Activated CD8-positive, alpha-beta T cell treated with anti-CD3 and anti-CD28 coated beads, Interleukin-2, amount 10 ng/mL, durations not matched to agents 7 days and 5 days (primary cell): ENCODE data around the gene S100A14. TPM values are rescaled to one million over a fixed set of nuclear protein-coding genes. Genes with fewer than 3 reads are reported as not detected.

Experiments used
- ATAC-seq: fragments of 150-1000 bp; cut with Tn5 transposase; one replicate; pipeline ENCODE4 v1.10.0; 2021; ENCODE audit warnings: moderate library complexity
- CTCF ChIA-PET: fragments of 350-600 bp; sonication (Branson Sonifier 250); formaldehyde crosslinking; loops from one replicate; lab custom pipeline; 2021; ENCODE audit warnings: antibody characterized with exemption; lab: Charles Lee
- POLR2A ChIA-PET: fragments of 350-600 bp; sonication (Branson Sonifier 250); formaldehyde crosslinking; loops from one replicate; lab custom pipeline; 2021; ENCODE audit warnings: antibody characterized with exemption; lab: Charles Lee
- DNase-seq: peaks from one replicate; pipeline ENCODE4 v3.0.0-alpha.2; 2020
- H3K27ac Mint-ChIP-seq: one replicate; pipeline ENCODE4 v1.8.0; 2021; ENCODE audit warnings: mild to moderate bottlenecking, mixed read lengths
- H3K27me3 Mint-ChIP-seq: one replicate; pipeline ENCODE4 v1.8.0; 2021; ENCODE audit warnings: low read depth, mixed read lengths
- H3K36me3 Mint-ChIP-seq: one replicate; pipeline ENCODE4 v1.8.0; 2021; ENCODE audit warnings: low read depth, mixed read lengths
- H3K4me1 Mint-ChIP-seq: one replicate; pipeline ENCODE4 v1.8.0; 2021; ENCODE audit warnings: low read depth, mixed read lengths
- H3K4me3 Mint-ChIP-seq: one replicate; pipeline ENCODE4 v1.8.0; 2021; ENCODE audit warnings: mild to moderate bottlenecking, mixed read lengths
- H3K9me3 Mint-ChIP-seq: one replicate; pipeline ENCODE4 v1.8.0; 2022; ENCODE audit warnings: mixed read lengths; ENCODE audit not compliant: insufficient read depth
- total RNA-seq, 2 experiments: library from RNA; stranded (reverse); gene quantifications; one replicate each; pipeline ENCODE4 v1.2.3, GENCODE V29; 2021

The S100A14 gene
- total RNA-seq, 2 experiments from 2014 or later: not detected

DNA sequence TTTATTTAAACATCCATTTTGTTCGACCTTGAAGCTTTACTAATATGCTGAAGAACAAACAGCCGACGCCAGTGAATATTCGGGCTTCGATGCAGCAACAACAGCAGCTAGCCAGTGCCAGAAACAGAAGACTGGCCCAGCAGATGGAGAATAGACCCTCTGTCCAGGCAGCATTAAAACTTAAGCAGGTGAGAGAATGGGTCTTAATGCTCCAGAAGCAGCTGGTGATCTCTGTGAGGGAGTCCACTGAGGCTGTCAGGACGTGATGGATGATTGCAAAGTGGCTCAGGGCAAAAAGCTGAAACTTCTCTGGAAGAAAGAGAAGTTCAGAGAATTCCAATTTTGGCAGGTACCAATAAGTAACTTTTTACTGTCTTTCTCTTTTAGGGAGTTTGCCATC is 22.1 kb upstream of the S100A14 start:
- Mint-ChIP-seq H3K27ac (no peak overlapping the region), H3K4me3 (no peak overlapping the region), H3K9me3 (no peaks in the 10 kb centered on the region), H3K36me3 (peaks cover 71% of the 10 kb centered on the region), H3K4me1 (peaks cover 30% of the 10 kb centered on the region), H3K27me3 (no peaks in the 10 kb centered on the region)
- ChIA-PET POLR2A (interaction anchor here (0.9 to 1.4 kb wide), 4 partner anchors 11 to 34 kb away, joined by 3 to 5 read pairs (median 3); no protein-coding TSS in a partner anchor), CTCF (interaction anchor here (1.6 to 2.3 kb wide), 4 partner anchors 11 to 349 kb away, joined by 6 to 9 read pairs (median 7); partner anchors contain the start of gene RAB13)
- ATAC-seq: no peak
- no peak for DNase-seq

DNA sequence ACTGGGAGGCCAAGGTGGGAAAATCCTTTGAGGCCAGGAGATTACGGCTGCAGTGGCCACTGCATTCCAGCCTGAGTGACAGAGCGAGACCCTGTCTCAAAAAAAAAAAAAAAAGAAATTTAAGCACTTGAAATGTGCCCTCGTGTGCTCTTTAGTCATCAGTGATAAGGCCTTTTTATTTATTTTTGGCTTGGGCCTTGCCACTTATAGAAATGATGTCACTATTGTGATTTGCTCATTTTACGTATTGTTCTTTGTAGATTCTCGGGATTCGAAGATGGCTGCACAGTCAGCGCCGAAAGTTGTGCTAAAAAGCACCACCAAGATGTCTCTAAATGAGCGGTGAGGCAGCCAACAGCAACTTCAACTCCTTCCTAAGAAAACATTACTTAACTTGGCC is 20.2 kb upstream of the S100A14 start:
- no peak for DNase-seq
- no peak overlapping the region for H3K4me3 Mint-ChIP-seq
- no peak for ATAC-seq
- POLR2A ChIA-PET: interaction anchor here (0.5 to 3.8 kb wide), 3 partner anchors 12 to 1169 kb away, joined by 4 to 33 read pairs (median 9); partner anchors contain the start of gene S100A6
- CTCF ChIA-PET: interaction anchor here (0.9 kb wide), 1 partner anchor 9 kb away, joined by 3 read pairs; no protein-coding TSS in a partner anchor
- no peak overlapping the region for H3K27ac Mint-ChIP-seq
- H3K36me3 Mint-ChIP-seq: peaks cover 58% of the 10 kb centered on the region
- H3K4me1 Mint-ChIP-seq: peaks cover 41% of the 10 kb centered on the region
- no peaks in the 10 kb centered on the region for H3K9me3 Mint-ChIP-seq
- H3K27me3 Mint-ChIP-seq: no peaks in the 10 kb centered on the region

DNA sequence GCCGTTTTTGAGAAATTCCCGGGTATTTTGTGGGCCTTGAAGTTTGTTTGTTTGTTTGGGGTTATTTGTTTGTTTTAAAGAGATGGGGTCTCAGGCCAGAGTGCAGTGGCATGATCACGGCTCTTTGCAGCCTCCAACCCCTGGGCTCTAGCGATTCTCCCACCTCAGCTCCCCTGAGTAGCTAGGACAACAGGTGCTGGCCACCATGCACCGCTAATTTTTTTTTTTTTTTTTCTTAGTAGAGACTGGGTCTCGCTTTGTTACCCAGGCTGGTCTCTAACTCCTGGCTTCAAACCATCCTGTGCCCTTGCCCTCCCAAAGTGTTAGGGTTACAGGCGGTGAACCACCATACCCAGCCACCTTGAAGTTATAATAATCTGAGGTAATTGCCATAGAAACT is 19.7 kb upstream of the S100A14 start:
- H3K9me3 Mint-ChIP-seq: no peaks in the 10 kb centered on the region
- H3K27me3 Mint-ChIP-seq: no peaks in the 10 kb centered on the region
- H3K4me1 Mint-ChIP-seq: peaks cover 39% of the 10 kb centered on the region
- peaks cover 53% of the 10 kb centered on the region for H3K36me3 Mint-ChIP-seq
- DNase-seq (no peak), ATAC-seq (no peak)
- CTCF ChIA-PET: interaction anchor here (1.8 kb wide), 2 partner anchors 8 to 127 kb away, joined by 5 to 13 read pairs; no protein-coding TSS in a partner anchor
- H3K4me3 Mint-ChIP-seq: peak overlapping the region; percentile 99
- POLR2A ChIA-PET: interaction anchor here (0.5 to 3.8 kb wide), 8 partner anchors 7 to 1169 kb away, joined by 4 to 33 read pairs (median 20); partner anchors contain the start of genes ILF2, S100A4, S100A6 and SNAPIN
- H3K27ac Mint-ChIP-seq: peak overlapping the region; percentile 63

DNA sequence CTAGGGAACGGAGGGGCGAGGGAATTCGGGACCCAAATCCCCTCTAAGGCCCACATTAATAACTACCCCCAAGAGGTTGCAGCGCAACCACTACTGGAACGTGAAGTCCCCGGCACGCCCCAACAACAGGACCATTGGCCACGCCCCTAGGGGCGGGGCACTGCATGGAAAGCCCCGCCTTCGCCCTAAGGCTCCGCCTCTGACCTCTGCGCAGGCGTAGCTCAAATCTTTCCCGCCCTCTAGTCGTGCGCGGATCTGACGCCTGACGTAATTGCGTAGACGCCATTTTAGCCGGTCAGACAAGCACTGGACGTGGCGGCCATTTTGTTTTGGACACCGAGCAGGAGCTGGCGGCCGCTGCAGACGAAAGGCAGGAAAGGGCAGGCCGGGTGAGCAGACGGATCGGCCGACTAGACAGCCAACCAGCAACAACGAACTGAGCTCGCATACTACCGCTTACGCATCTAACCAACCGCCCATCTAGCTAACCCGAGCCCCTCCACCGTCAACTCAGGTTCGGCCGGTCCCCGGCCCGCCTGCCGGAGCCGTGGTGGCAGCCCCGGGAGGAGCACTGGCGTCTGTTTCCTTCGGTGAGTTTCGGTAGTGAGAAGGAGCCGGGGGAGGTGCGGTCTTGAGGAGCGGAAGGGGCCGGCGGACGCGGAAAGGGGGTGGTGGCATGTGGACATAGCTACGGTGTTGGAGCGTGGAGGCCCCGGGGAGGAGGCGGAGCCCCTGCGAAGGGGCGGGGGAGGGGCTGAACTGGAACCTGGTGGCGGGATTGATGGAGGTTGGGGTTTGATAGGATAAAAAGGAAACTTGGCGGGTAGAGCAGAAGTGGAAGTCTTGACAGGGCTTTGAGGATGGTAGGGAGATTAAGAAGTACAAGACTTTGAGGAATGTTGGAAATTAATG is 17.9 kb upstream of the S100A14 start, which contains the start of gene CHTOP:
Gene CHTOP, plus strand, starts transcription at position 313 of the 912 bp plus-strand sequence. CDS start 2,523 bp downstream, outside the sequence.
- H3K27ac Mint-ChIP-seq: peak within 1 kb of the TSS; percentile 100
- peak within 1 kb of the TSS; percentile 99 for H3K4me3 Mint-ChIP-seq
- DNase-seq (peak; percentile 98), ATAC-seq (peak; percentile 94)
- H3K36me3 Mint-ChIP-seq: peaks cover 47% of the 10 kb centered on the region
- H3K4me1 Mint-ChIP-seq: peaks cover 39% of the 10 kb centered on the region
- no peaks in the 10 kb centered on the region for H3K27me3 Mint-ChIP-seq
- CTCF ChIA-PET: interaction anchor here (0.7 to 2.2 kb wide), 18 partner anchors 10 to 353 kb away, joined by 3 to 20 read pairs (median 4); partner anchors contain the start of genes DENND4B, ILF2, NPR1 and RAB13
- POLR2A ChIA-PET: interaction anchor here (0.6 to 3.8 kb wide), 35 partner anchors 9 to 356 kb away, joined by 3 to 33 read pairs (median 4); partner anchors contain the start of genes ILF2, INTS3, RPS27 and S100A14
- H3K9me3 Mint-ChIP-seq: no peaks in the 10 kb centered on the region

DNA sequence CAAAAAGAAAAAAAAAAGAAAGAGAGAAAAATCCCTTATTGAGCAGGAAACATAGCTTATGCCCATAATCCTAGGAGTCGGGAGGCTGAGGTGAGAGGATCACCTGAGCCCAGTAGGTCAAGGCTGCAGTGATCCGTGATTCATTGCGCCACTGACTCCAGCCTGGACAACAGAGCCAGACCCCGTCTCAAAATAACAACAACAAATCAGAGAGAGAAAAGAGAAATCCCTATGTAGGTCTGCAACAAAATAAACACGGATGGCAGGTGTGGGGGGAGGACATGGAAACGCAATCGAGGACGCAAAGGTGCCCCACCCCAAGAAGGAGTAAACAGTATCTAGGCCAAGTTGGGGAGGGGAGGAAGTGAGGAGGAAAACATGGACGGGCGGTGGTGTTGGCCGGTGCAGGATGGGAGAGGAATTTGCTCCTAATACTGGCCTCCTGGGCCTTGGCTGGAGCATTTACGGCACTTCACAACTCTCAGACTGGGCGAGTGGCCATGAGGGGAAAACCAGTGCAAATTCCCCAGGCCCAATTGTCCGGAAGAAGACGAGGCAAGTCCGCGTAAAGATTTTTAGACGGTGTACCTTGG is 17.1 kb upstream of the S100A14 start:
- ChIA-PET POLR2A (interaction anchor here (0.6 to 3.8 kb wide), 30 partner anchors 10 to 357 kb away, joined by 3 to 33 read pairs (median 6); partner anchors contain the start of genes ILF2, INTS3, RPS27 and S100A14), CTCF (interaction anchor here (1.1 to 2.2 kb wide), 9 partner anchors 10 to 353 kb away, joined by 3 to 20 read pairs (median 9); partner anchors contain the start of genes DENND4B, ILF2 and RAB13)
- Mint-ChIP-seq H3K27me3 (no peaks in the 10 kb centered on the region), H3K27ac (peak overlapping the region; percentile 100), H3K36me3 (peaks cover 41% of the 10 kb centered on the region), H3K4me1 (peaks cover 39% of the 10 kb centered on the region), H3K9me3 (no peaks in the 10 kb centered on the region), H3K4me3 (peak overlapping the region; percentile 99)
- ATAC-seq (no peak), DNase-seq (no peak)

DNA sequence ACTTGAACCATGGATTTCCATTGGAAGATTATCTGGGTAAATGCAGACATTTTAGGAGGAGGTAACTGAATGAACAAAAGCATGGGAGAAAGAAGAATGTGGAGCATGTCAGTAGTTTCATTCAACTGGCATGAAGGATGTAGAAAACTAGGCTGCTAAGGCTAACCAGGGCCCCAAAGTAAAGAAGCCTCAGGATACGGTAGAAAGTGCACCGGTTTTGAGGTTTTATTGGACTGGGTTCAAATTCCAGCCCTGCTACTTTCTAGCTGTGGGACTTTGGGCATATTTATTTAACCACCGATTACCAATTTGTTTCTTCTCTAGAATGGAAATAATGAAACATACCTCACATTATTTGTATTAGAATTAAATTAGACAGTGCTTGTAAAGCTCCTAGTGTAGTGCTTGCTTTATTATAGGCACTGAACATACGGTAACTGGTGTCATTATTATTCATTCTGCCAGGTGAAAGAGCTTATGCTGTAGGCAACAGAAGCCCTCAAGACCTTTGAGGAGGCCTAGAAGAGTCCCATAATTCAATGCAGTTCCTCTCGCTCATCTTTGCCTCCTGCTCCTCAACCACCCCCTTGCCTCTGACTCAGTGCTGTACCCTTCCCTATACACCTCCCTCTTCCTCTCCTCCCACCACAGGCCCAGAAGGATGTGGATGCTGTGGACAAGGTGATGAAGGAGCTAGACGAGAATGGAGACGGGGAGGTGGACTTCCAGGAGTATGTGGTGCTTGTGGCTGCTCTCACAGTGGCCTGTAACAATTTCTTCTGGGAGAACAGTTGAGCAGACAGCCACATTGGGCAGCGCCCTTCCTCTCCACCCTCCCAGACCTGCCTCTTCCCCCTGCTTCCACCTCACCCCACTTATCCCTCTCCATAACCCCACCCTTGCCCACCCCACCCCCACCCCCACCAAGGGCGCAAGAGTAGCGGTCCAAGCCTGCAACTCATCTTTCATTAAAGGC is 15.2 kb upstream of the S100A14 start:
- ChIA-PET CTCF (interaction anchor here (1.2 to 6.9 kb wide), 5 partner anchors 13 to 122 kb away, joined by 4 to 51 read pairs (median 5); no protein-coding TSS in a partner anchor), POLR2A (interaction anchor here (1.2 to 1.4 kb wide), 2 partner anchors 18 to 359 kb away, joined by 3 read pairs; partner anchors contain the start of gene RPS27)
- Mint-ChIP-seq H3K27me3 (no peaks in the 10 kb centered on the region), H3K27ac (no peak overlapping the region), H3K4me1 (peaks cover 37% of the 10 kb centered on the region), H3K9me3 (no peaks in the 10 kb centered on the region), H3K4me3 (no peak overlapping the region), H3K36me3 (peaks cover 24% of the 10 kb centered on the region)
- ATAC-seq: no peak
- DNase-seq: no peak

DNA sequence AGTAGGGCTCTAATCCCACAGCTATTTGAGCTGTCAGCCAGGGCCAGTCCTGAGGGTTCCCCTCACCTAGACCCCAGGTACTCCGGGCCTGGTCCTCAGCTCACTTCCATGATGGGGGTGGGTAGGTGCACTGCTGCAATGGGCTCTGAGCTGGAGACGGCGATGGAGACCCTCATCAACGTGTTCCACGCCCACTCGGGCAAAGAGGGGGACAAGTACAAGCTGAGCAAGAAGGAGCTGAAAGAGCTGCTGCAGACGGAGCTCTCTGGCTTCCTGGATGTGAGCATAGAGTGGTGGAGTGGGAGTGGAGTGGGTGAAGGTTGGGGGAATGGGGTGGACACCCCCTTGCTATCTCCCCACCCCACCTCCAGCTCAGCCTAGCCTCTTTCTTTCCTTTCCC is 14.3 kb upstream of the S100A14 start:
- Mint-ChIP-seq H3K36me3 (peaks cover 18% of the 10 kb centered on the region), H3K9me3 (no peaks in the 10 kb centered on the region), H3K4me1 (peaks cover 32% of the 10 kb centered on the region), H3K27me3 (no peaks in the 10 kb centered on the region), H3K27ac (no peak overlapping the region), H3K4me3 (no peak overlapping the region)
- ChIA-PET CTCF (interaction anchor here (0.6 to 6.9 kb wide), 7 partner anchors 12 to 121 kb away, joined by 3 to 51 read pairs (median 5); no protein-coding TSS in a partner anchor), POLR2A (interaction anchor here (0.6 to 1.4 kb wide), 3 partner anchors 9 to 360 kb away, joined by 3 to 4 read pairs (median 3); partner anchors contain the start of gene RPS27)
- no peak for DNase-seq
- no peak for ATAC-seq

DNA sequence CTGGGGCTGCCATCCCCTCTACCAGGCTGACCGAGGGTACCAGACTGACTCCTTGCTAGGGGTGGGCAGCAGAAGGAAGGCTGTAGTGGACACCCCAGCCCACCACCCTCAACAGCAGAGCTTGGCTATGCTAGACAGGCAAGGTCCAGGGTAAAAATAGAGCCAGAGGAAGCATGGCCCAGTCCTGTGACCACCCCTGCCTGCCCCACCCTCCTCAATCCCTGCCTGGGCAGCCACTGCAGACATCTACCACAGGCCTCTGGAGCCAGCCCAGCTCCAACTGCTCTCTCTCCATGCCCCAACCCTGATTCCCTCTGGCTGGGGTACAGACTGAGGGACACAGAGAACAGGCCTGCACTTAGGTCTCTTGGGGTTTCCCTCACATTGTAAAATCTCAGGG is 13.8 kb upstream of the S100A14 start:
- peaks cover 31% of the 10 kb centered on the region for H3K4me1 Mint-ChIP-seq
- DNase-seq (no peak), ATAC-seq (no peak)
- H3K9me3 Mint-ChIP-seq: no peaks in the 10 kb centered on the region
- POLR2A ChIA-PET: interaction anchor here (0.6 to 1.4 kb wide), 3 partner anchors 10 to 360 kb away, joined by 3 to 4 read pairs (median 3); partner anchors contain the start of gene RPS27
- CTCF ChIA-PET: interaction anchor here (0.6 to 6.9 kb wide), 6 partner anchors 12 to 120 kb away, joined by 3 to 51 read pairs (median 4); no protein-coding TSS in a partner anchor
- H3K36me3 Mint-ChIP-seq: peaks cover 17% of the 10 kb centered on the region
- H3K4me3 Mint-ChIP-seq: no peak overlapping the region
- H3K27ac Mint-ChIP-seq: no peak overlapping the region
- no peaks in the 10 kb centered on the region for H3K27me3 Mint-ChIP-seq

DNA sequence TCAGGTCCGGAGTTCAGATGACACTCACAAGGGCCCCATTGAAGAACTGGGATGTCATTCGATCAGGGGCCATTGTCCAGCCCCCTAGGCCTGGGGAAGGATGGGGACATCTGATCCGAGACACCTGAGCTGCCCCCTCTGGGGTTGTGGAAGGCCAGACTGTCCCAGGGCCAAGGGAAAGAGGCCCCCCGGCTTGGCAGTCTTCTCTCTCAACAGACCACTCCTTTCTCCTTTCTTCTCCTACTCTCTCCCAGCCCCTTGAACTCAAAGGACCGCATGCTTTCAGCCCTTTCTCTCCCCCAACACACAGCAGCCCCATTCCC is 13.2 kb upstream of the S100A14 start:
- H3K36me3 Mint-ChIP-seq: peaks cover 13% of the 10 kb centered on the region
- H3K27me3 Mint-ChIP-seq: no peaks in the 10 kb centered on the region
- H3K4me3 Mint-ChIP-seq: no peak overlapping the region
- DNase-seq: no peak
- ChIA-PET POLR2A (no interaction called here), CTCF (interaction anchor here (1.6 to 6.9 kb wide), 4 partner anchors 11 to 118 kb away, joined by 4 to 51 read pairs (median 24); no protein-coding TSS in a partner anchor)
- ATAC-seq: no peak
- no peaks in the 10 kb centered on the region for H3K9me3 Mint-ChIP-seq
- H3K27ac Mint-ChIP-seq: no peak overlapping the region
- H3K4me1 Mint-ChIP-seq: peaks cover 30% of the 10 kb centered on the region
